ENCODE measurements around the gene RNF103. TPM values are rescaled to one million over a fixed set of nuclear protein-coding genes. Genes with fewer than 3 reads are reported as not detected.
A peak's percentile ranks its signal among the peaks of the same experiment; 100 is the strongest.

The RNF103 gene
- total and polyA plus RNA-seq, 2 of the 13 experiments (the other 11 are each of a cell fraction or from before 2014, with no cell fraction given) = 19.8 to 21.1 TPM

GRCh38 chr2:86623494-86624266 lies at the start of gene RNF103 (continued):
- 0 out of 2 replicates have a peak, but pooled peaks have one; percentile 44 for TF ChIP-seq ZNF414 (CRISPR knock-in tag; IDR thresholded peaks at IDR 0.05)
- TF ChIP-seq SOX13 (IDR thresholded peaks at IDR 0.05) = no peak
- peak in 1 of 2 experiments; percentile 74; a peak in 2 of 4 replicates for TF ChIP-seq SOX13 (CRISPR knock-in tag; conservative IDR thresholded peaks at IDR 0.05 in 1 of 2, IDR thresholded peaks at IDR 0.05 in 1 of 2)
- TF ChIP-seq GPBP1L1 (CRISPR knock-in tag; IDR thresholded peaks at IDR 0.05) = no peak
- TF ChIP-seq MTA1 (CRISPR knock-in tag; IDR thresholded peaks at IDR 0.05; ENCODE audit: borderline replicate concordance) = peak; percentile 49; the same call in 1 of the 2 replicates
- TF ChIP-seq ZNF205 (CRISPR knock-in tag; IDR thresholded peaks at IDR 0.05) = 0 out of 2 replicates have a peak, but pooled peaks have one; percentile 47
- TF ChIP-seq ZMYM4 (CRISPR knock-in tag; IDR thresholded peaks at IDR 0.05) = peak; percentile 88
- TF ChIP-seq TBL1XR1 (IDR thresholded peaks at IDR 0.05; ENCODE audit: borderline replicate concordance, low read length, partially characterized antibody) = peak; percentile 39
- TF ChIP-seq MEIS1 (CRISPR knock-in tag; IDR thresholded peaks at IDR 0.05; ENCODE audit: borderline replicate concordance) = peak; percentile 71; the same call in 1 of the 2 replicates
- TF ChIP-seq CERS6 (CRISPR knock-in tag; IDR thresholded peaks at IDR 0.05) = 0 out of 2 replicates have a peak, but pooled peaks have one; percentile 10
- no peak for TF ChIP-seq ZNF101 (CRISPR knock-in tag; IDR thresholded peaks at IDR 0.05; ENCODE audit: borderline replicate concordance, low read depth)
- TF ChIP-seq GMEB2 (CRISPR knock-in tag; IDR thresholded peaks at IDR 0.05; ENCODE audit: low read depth) = no peak
- no peak for TF ChIP-seq BHLHE40 (IDR thresholded peaks at IDR 0.05; ENCODE audit: low read length)
- TF ChIP-seq ZBTB34 (CRISPR knock-in tag; IDR thresholded peaks at IDR 0.05) = no peak
- TF ChIP-seq FOXO1 (CRISPR knock-in tag; IDR thresholded peaks at IDR 0.05) = peak; percentile 85
- no peak; the same call in 1 of the 2 replicates for TF ChIP-seq MLX (CRISPR knock-in tag; IDR thresholded peaks at IDR 0.05)
- no peak; the same call in 1 of the 2 replicates for TF ChIP-seq ZNF773 (CRISPR knock-in tag; IDR thresholded peaks at IDR 0.05; ENCODE audit: borderline replicate concordance)
- no peak for TF ChIP-seq SIX1 (CRISPR knock-in tag; IDR thresholded peaks at IDR 0.05; ENCODE audit: borderline replicate concordance)
- peak; percentile 89 for TF ChIP-seq HBP1 (CRISPR knock-in tag; IDR thresholded peaks at IDR 0.05; ENCODE audit: low read depth)
- TF ChIP-seq HCFC1 (IDR thresholded peaks at IDR 0.05; ENCODE audit: low read depth, low read length) = peak; percentile 32; the same call in 1 of the 2 replicates

Measured in HepG2 (cell line).